H9 (cell line): ENCODE results near the gene WDR81. TPM values are rescaled to one million over a fixed set of nuclear protein-coding genes. Genes with fewer than 3 reads are reported as not detected.

Experiments used
- DNase-seq: peaks from one replicate; pipeline ENCODE4 v3.0.0-alpha.2; 2017
- H2AFZ ChIP-seq: one replicate; pipeline ENCODE4 v1.6.1; 2013; ENCODE audit warnings: mild to moderate bottlenecking, low read length, control low read depth, moderate library complexity
- H2AK5ac ChIP-seq: 2 replicates; pipeline ENCODE4 v1.6.1; 2013; ENCODE audit warnings: low read length, control low read depth, mixed read lengths; ENCODE audit not compliant: insufficient read length
- H2BK120ac ChIP-seq: one replicate; pipeline ENCODE4 v1.6.1; 2013; ENCODE audit warnings: low read depth, mild to moderate bottlenecking, low read length, control low read depth, inconsistent platforms; ENCODE audit not compliant: poor library complexity, severe bottlenecking
- H2BK12ac ChIP-seq: 2 replicates; pipeline ENCODE4 v1.6.1; 2013; ENCODE audit warnings: low read length, control low read depth, mixed read lengths, low read depth; ENCODE audit not compliant: insufficient read length
- H2BK15ac ChIP-seq: 2 replicates; pipeline ENCODE4 v1.6.1; 2013; ENCODE audit warnings: low read depth, low read length, control low read depth
- H2BK20ac ChIP-seq: one replicate; pipeline ENCODE4 v1.6.1; 2013; ENCODE audit warnings: low read depth, mild to moderate bottlenecking, low read length, control low read depth, inconsistent platforms; ENCODE audit not compliant: poor library complexity, severe bottlenecking
- H2BK5ac ChIP-seq: 2 replicates; pipeline ENCODE4 v1.6.1; 2013; ENCODE audit warnings: low read length, control low read depth, mixed read lengths; ENCODE audit not compliant: insufficient read length
- H3K14ac ChIP-seq: 2 replicates; pipeline ENCODE4 v1.6.1; 2013; ENCODE audit warnings: low read length, control low read depth; ENCODE audit not compliant: insufficient read depth
- H3K18ac ChIP-seq: 2 replicates; pipeline ENCODE4 v1.6.1; 2013; ENCODE audit warnings: low read depth, mild to moderate bottlenecking, mixed read lengths, low read length, control low read depth; ENCODE audit not compliant: insufficient read length
- H3K23ac ChIP-seq: 2 replicates; pipeline ENCODE4 v1.6.1; 2013; ENCODE audit warnings: low read length, control low read depth, mixed read lengths, low read depth; ENCODE audit not compliant: insufficient read length
- H3K23me2 ChIP-seq: 2 replicates; pipeline ENCODE4 v1.6.1; 2013; ENCODE audit warnings: low read depth, mild to moderate bottlenecking, mixed read lengths, low read length, control low read depth; ENCODE audit not compliant: insufficient read length, poor library complexity, severe bottlenecking
- H3K27ac ChIP-seq: 2 replicates; pipeline ENCODE4 v1.5.1; 2013; ENCODE audit warnings: low read length, control low read depth, mixed read lengths, low read depth; ENCODE audit not compliant: insufficient read length
- H3K27me3 ChIP-seq: 2 replicates; pipeline ENCODE4 v1.6.1; 2013; ENCODE audit warnings: low read length, control low read depth, inconsistent platforms; ENCODE audit not compliant: insufficient read depth
- H3K4ac ChIP-seq: 2 replicates; pipeline ENCODE4 v1.6.1; 2013; ENCODE audit warnings: low read depth, mild to moderate bottlenecking, control low read depth, inconsistent platforms, low read length, moderate library complexity
- H3K4me1 ChIP-seq: 2 replicates; pipeline ENCODE4 v1.6.1; 2013; ENCODE audit warnings: low read length, control low read depth, inconsistent platforms; ENCODE audit not compliant: insufficient read depth
- H3K4me2 ChIP-seq: 2 replicates; pipeline ENCODE4 v1.6.1; 2013; ENCODE audit warnings: low read length, control low read depth, mixed read lengths; ENCODE audit not compliant: insufficient read length, insufficient read depth
- H3K56ac ChIP-seq: 2 replicates; pipeline ENCODE4 v1.6.1; 2013; ENCODE audit warnings: low read depth, mild to moderate bottlenecking, mixed read lengths, low read length, control low read depth; ENCODE audit not compliant: insufficient read length
- H3K79me1 ChIP-seq: 2 replicates; pipeline ENCODE4 v1.6.1; 2013; ENCODE audit warnings: low read depth, mild to moderate bottlenecking, moderate library complexity, low read length, control low read depth, inconsistent platforms; ENCODE audit not compliant: insufficient read depth, poor library complexity, severe bottlenecking
- H3K79me2 ChIP-seq: 2 replicates; pipeline ENCODE4 v1.6.1; 2013; ENCODE audit warnings: low read length, control low read depth, inconsistent platforms; ENCODE audit not compliant: insufficient read depth
- H3K9ac ChIP-seq: 2 replicates; pipeline ENCODE4 v1.6.1; 2013; ENCODE audit warnings: low read length, control low read depth, mixed read lengths; ENCODE audit not compliant: insufficient read length; ENCODE audit errors: extremely low read depth
- H3K9me3 ChIP-seq: one replicate; pipeline ENCODE4 v1.6.1; 2013; ENCODE audit warnings: low read depth, low read length, inconsistent platforms; ENCODE audit not compliant: control insufficient read depth
- H3T11ph ChIP-seq: one replicate; pipeline ENCODE4 v1.6.1; 2013; ENCODE audit warnings: mild to moderate bottlenecking, low read length, control low read depth, inconsistent platforms
- H4K20me1 ChIP-seq: one replicate; pipeline ENCODE4 v1.6.1; 2013; ENCODE audit not compliant: control insufficient read depth, insufficient read length, insufficient read depth
- H4K5ac ChIP-seq: 2 replicates; pipeline ENCODE4 v1.6.1; 2013; ENCODE audit warnings: low read depth, mild to moderate bottlenecking, mixed read lengths, low read length, control low read depth; ENCODE audit not compliant: insufficient read length
- H4K8ac ChIP-seq: replicated peaks from 2 replicates; pipeline ENCODE4 v1.6.1; 2013; ENCODE audit warnings: low read length, control low read depth, mixed read lengths, low read depth; ENCODE audit not compliant: insufficient read length
- H4K91ac ChIP-seq: 2 replicates; pipeline ENCODE4 v1.6.1; 2013; ENCODE audit warnings: low read depth, mild to moderate bottlenecking, moderate library complexity, mixed read lengths, low read length, control low read depth; ENCODE audit not compliant: insufficient read length
- H3K27ac Mint-ChIP-seq, 3 experiments: 2 replicates in 2 of 3; 3 replicates in 1 of 3; pipeline ENCODE4 v1.8.0; 2020 to 2021; ENCODE audit warnings: mixed read lengths in 3 of 3, mild to moderate bottlenecking in 1 of 3, moderate library complexity in 1 of 3
- H3K27me3 Mint-ChIP-seq: 2 replicates; pipeline ENCODE4 v1.8.0; 2021; ENCODE audit warnings: low read depth, mild to moderate bottlenecking, moderate library complexity, mixed read lengths
- H3K36me3 Mint-ChIP-seq, 3 experiments: 2 replicates in 2 of 3; 3 replicates in 1 of 3; pipeline ENCODE4 v1.8.0; 2020 to 2021; ENCODE audit warnings: low read depth in 3 of 3, mixed read lengths in 3 of 3; ENCODE audit not compliant: insufficient read depth in 1 of 3
- H3K4me1 Mint-ChIP-seq, 2 experiments: 2 replicates each; pipeline ENCODE4 v1.8.0; 2020; ENCODE audit warnings: mixed read lengths in 2 of 2
- H3K4me3 Mint-ChIP-seq, 2 experiments: 2 replicates in 1 of 2; 3 replicates in 1 of 2; pipeline ENCODE4 v1.8.0; 2020 to 2021; ENCODE audit warnings: mild to moderate bottlenecking in 2 of 2, mixed read lengths in 2 of 2, moderate library complexity in 1 of 2
- H3K9me3 Mint-ChIP-seq, 2 experiments: 2 replicates in 1 of 2; 3 replicates in 1 of 2; pipeline ENCODE4 v1.8.0; 2020; ENCODE audit warnings: mild to moderate bottlenecking in 2 of 2, mixed read lengths in 2 of 2, moderate library complexity in 1 of 2
- CTCF ChIP-seq: fragments of 200-600 bp; sonication (generic); conservative IDR thresholded peaks from 3 replicates; pipeline ENCODE4 v1.8.0; 2021; ENCODE audit warnings: antibody characterized with exemption, mild to moderate bottlenecking
- WGBS: extraction: QIAGEN DNeasy Blood & Tissue Kit; methylation state at CpG from one replicate; pipeline ENCODE4 v1.1.7; 2013; ENCODE audit warnings: missing lambda C conversion rate, low lambda C conversion rate, mixed read lengths; ENCODE audit not compliant: insufficient read length; ENCODE audit errors: extremely low coverage; 5-methylcytosine and 5-hydroxymethylcytosine counted together
- total RNA-seq: library from RNA; stranded (reverse); gene quantifications from 2 replicates; pipeline ENCODE4 v1.2.1, GENCODE V29; 2021

WDR81 gene
- total RNA-seq, 1 experiment from 2014 or later = 20.2 TPM

GRCh38 chr17:1779571-1780131, 55.1 kb downstream of the WDR81 start:
- Histone ChIP-seq H3K18ac (no peak overlapping the region), H4K8ac (no peak overlapping the region), H3K9ac (no peak overlapping the region), H2BK5ac (no peak overlapping the region), H4K91ac (no peak overlapping the region), H3K56ac (no peak overlapping the region), H3K23ac (no peak overlapping the region), H2AFZ (no peak overlapping the region), H2BK20ac (no peak overlapping the region), H3K27me3 (no peaks in the 10 kb centered on the region), H3K14ac (no peak overlapping the region), H3K79me2 (no peaks in the 10 kb centered on the region), H2BK15ac (no peak overlapping the region), H2AK5ac (no peak overlapping the region), H3T11ph (no peak overlapping the region), H2BK12ac (no peak overlapping the region), H3K4me1 (no peaks in the 10 kb centered on the region), H4K5ac (no peak overlapping the region), H3K9me3 (no peaks in the 10 kb centered on the region), H4K20me1 (no peaks in the 10 kb centered on the region), H2BK120ac (no peak overlapping the region), H3K27ac (no peak overlapping the region), H3K4ac (no peak overlapping the region), H3K23me2 (no peaks in the 10 kb centered on the region), H3K4me2 (no peak overlapping the region), H3K79me1 (no peaks in the 10 kb centered on the region)
- no peaks in the 10 kb centered on the region for H3K9me3 Mint-ChIP-seq
- no CpG with 5 or more reads among the region's 8 CpGs for WGBS
- H3K4me3 Mint-ChIP-seq = no peak overlapping the region
- DNase-seq = no peak
- H3K4me1 Mint-ChIP-seq = no peaks in the 10 kb centered on the region; a peak in 1 of 4 replicates
- H3K36me3 Mint-ChIP-seq = peaks cover 27 to 77% (median 75%) of the 10 kb centered on the region in 3 experiments; a peak in 6 of 7 replicates
- no peak for TF ChIP-seq CTCF
- H3K27me3 Mint-ChIP-seq = no peaks in the 10 kb centered on the region; the same call in 1 of the 2 replicates
- H3K27ac Mint-ChIP-seq = no peak overlapping the region
